Mesothelial cell of epicardium (in vitro differentiated cells): Measurements from ENCODE around the gene ZFP62. TPM values are rescaled to one million over a fixed set of nuclear protein-coding genes. Genes with fewer than 3 reads are reported as not detected.

ENCODE experiments used
- DNase-seq, 2 experiments: peaks; one replicate each; pipeline ENCODE4 v3.0.0; 2021; ENCODE audit warnings: low spot score in 2 of 2; ENCODE audit not compliant: unreplicated experiment in 2 of 2
- H3K27ac Mint-ChIP-seq: 2 replicates; pipeline ENCODE4 v1.8.0; 2021; ENCODE audit warnings: mixed read lengths
- H3K27me3 Mint-ChIP-seq: 2 replicates; pipeline ENCODE4 v1.8.0; 2021; ENCODE audit warnings: low read depth, mixed read lengths
- H3K36me3 Mint-ChIP-seq: 2 replicates; pipeline ENCODE4 v1.8.0; 2021; ENCODE audit warnings: mixed read lengths
- H3K4me1 Mint-ChIP-seq: 2 replicates; pipeline ENCODE4 v1.8.0; 2021; ENCODE audit warnings: mixed read lengths
- H3K4me3 Mint-ChIP-seq: 2 replicates; pipeline ENCODE4 v1.8.0; 2021; ENCODE audit warnings: mild to moderate bottlenecking, moderate library complexity, mixed read lengths
- H3K9me3 Mint-ChIP-seq: 2 replicates; pipeline ENCODE4 v1.8.0; 2021; ENCODE audit warnings: mixed read lengths
- total RNA-seq: library from RNA; stranded (reverse); gene quantifications from 3 replicates; pipeline ENCODE4 v1.2.1, GENCODE V29; 2021
- TF ChIP-seq, protein P1 (sequence below): fragments of 200-600 bp; sonication (generic); IDR thresholded peaks from one replicate; pipeline ENCODE4 v1.5.0; 2021; ENCODE audit warnings: antibody characterized with exemption; ENCODE audit not compliant: unreplicated experiment

Gene ZFP62
- total RNA-seq, 1 donor from 2014 or later, result 48.9 TPM

GRCh38 chr5:180799194-180799593, 61.9 kb downstream of the ZFP62 start:
- no peaks in the 10 kb centered on the region for H3K27me3 Mint-ChIP-seq
- no peaks in the 10 kb centered on the region for H3K9me3 Mint-ChIP-seq
- H3K4me3 Mint-ChIP-seq, result no peak overlapping the region
- TF ChIP-seq, protein P1, sequence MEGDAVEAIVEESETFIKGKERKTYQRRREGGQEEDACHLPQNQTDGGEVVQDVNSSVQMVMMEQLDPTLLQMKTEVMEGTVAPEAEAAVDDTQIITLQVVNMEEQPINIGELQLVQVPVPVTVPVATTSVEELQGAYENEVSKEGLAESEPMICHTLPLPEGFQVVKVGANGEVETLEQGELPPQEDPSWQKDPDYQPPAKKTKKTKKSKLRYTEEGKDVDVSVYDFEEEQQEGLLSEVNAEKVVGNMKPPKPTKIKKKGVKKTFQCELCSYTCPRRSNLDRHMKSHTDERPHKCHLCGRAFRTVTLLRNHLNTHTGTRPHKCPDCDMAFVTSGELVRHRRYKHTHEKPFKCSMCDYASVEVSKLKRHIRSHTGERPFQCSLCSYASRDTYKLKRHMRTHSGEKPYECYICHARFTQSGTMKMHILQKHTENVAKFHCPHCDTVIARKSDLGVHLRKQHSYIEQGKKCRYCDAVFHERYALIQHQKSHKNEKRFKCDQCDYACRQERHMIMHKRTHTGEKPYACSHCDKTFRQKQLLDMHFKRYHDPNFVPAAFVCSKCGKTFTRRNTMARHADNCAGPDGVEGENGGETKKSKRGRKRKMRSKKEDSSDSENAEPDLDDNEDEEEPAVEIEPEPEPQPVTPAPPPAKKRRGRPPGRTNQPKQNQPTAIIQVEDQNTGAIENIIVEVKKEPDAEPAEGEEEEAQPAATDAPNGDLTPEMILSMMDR, result no peak
- peaks cover 2% of the 10 kb centered on the region for H3K36me3 Mint-ChIP-seq
- H3K4me1 Mint-ChIP-seq, result peaks cover 28% of the 10 kb centered on the region
- no peak overlapping the region for H3K27ac Mint-ChIP-seq
- DNase-seq, result peak in 1 of 2 experiments; percentile 46

DNA sequence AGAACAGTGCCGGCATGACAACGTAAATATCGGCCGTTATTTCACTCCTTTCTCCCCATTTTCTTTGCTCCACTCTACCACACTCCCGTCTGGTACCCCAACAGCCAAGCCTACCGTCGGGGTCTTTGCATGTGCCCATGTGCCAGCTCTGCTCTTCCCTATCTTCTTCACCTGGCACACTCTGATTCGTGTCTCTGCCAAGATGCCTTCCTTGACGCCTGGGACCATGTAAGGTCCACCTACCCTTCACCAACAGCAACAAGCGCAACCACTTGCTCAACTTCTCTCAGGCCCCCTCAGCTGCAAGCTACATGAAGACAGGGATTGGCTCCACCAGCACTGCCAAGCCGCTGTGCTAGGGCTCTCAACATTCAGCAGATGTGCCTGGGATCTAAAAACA, 62.9 kb downstream of the ZFP62 start:
- Mint-ChIP-seq H3K27me3 (no peaks in the 10 kb centered on the region), H3K4me1 (peaks cover 22% of the 10 kb centered on the region), H3K27ac (peak overlapping the region; percentile 8), H3K9me3 (no peaks in the 10 kb centered on the region), H3K36me3 (peaks cover 2% of the 10 kb centered on the region), H3K4me3 (no peak overlapping the region)
- TF ChIP-seq, protein P1, result no peak
- peak in 1 of 2 experiments; percentile 10 for DNase-seq

Other genes starting within 250 kb of the ZFP62 start
- 1.8 to 2.6 TPM (median 2.4 TPM) in 3 replicates for gene FLT4, start 211.7 kb downstream of the ZFP62 start, total RNA-seq
- not detected in 3 replicates for gene OR2Y1, start 121.2 kb downstream of the ZFP62 start, total RNA-seq
- 91.4 to 93.8 TPM (median 92.3 TPM) in 3 replicates for gene MGAT1, start 58.5 kb downstream of the ZFP62 start, total RNA-seq
- not detected in 3 replicates for gene BTNL8, start 37.9 kb upstream of the ZFP62 start, total RNA-seq
- gene BTNL3, start 127.6 kb upstream of the ZFP62 start, total RNA-seq, result not detected in 3 replicates
- 0.18 TPM in 1 of 3 replicates, not detected in the others for gene BTNL9, start 179.0 kb upstream of the ZFP62 start, total RNA-seq